GM18870 (cell line): Measurements from ENCODE around the gene CD9.

Experiments used
- ATAC-seq: cut with Tn5 transposase; IDR thresholded peaks from one replicate; pipeline ENCODE4 v1.9.1; 2021; ENCODE audit warnings: moderate library complexity; ENCODE audit not compliant: unreplicated experiment

CD9 gene

DNA sequence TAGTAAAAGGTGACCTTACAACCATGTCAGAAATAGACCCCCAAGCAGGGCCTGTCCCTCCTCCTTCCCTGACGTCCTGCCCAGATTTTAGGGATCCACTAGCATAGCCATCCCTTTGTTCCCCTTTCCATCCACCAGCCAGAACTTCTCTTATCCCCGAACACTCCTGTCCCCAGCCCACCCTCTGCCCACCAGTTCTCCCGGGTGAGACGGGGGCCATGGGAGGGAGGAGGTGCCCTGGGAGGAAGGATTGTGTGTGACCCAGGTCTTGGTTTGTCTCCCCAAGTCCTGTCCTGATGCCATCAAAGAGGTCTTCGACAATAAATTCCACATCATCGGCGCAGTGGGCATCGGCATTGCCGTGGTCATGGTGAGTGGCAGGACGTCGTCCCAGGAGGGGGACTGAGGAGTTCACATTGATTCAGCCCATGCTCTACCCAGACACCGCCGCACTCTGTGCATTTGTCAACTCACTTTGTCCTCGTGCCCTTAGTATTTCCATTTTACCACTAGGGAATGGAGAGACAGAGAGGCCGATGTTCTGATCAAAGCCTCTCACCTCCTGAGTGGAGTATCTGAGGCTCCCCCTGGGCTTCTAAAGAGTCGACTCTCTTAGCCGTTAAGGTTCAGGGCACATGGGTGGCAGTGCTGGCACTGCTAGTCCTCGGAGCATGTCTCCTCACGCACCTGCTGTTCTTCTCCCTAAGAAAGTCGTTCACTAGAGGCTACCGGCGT is 35.9 kb downstream of the CD9 start:
- ATAC-seq, result no peak

DNA sequence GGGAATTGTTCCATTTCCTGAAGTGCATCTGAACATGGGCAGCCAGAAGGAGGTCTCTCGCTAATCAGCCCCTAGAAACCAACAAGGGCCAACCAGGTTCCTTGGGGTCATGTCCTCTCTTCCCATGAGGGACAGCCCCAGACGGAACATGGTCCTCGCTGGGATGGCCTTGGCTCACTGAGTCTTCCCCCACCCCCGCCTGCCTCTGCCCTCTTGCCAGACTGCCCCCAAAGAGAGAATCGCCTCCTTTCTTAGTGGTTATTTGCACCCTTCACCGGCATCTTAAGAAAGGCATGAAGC is 36.4 kb downstream of the CD9 start:
- no peak for ATAC-seq

DNA sequence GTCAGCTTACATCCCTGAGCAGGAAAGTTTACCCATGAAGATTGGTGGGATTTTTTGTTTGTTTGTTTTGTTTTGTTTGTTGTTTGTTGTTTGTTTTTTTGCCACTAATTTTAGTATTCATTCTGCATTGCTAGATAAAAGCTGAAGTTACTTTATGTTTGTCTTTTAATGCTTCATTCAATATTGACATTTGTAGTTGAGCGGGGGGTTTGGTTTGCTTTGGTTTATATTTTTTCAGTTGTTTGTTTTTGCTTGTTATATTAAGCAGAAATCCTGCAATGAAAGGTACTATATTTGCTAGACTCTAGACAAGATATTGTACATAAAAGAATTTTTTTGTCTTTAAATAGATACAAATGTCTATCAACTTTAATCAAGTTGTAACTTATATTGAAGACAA is 37.6 kb downstream of the CD9 start:
- ATAC-seq, result no peak

DNA sequence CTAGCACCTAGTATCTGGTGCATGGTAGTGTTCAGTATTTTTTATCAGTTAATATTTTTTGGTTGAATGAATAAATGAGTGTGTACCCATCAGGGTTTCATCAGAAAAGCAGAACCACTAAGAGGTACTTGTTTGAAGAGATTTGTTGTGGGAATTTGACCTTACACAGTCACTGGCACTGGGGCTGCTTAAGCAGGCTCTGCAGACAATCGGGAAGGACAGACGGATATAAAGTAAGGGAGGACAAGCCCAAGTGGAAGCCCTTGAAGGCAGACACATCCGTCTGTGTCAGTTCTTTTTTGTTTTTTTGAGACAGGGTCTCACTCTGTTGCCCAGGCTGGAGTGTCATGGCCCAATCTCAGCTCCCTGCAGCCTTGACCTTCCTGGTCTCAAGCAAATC is 38.7 kb downstream of the CD9 start:
- ATAC-seq, result no peak

DNA sequence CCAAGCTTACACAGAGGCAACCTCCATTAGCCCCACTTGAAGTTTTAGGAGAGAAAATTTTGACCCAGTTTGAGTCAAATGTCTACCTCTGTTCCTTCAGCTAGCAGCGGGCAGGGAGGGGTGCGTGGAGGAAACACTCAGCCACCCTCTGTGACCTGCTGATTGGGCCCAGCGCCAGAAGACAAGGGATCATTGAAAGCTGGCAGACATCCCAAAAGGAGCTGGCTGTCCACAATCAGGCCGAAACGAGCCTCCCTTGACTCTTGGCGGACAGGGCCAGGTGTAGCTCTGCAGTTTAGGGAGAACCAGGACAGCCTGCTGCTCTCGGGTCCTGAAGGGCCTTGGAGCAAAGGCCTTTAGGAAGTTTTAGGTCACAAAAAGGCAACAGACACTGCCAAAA is 41.3 kb downstream of the CD9 start:
- ATAC-seq, result no peak

DNA sequence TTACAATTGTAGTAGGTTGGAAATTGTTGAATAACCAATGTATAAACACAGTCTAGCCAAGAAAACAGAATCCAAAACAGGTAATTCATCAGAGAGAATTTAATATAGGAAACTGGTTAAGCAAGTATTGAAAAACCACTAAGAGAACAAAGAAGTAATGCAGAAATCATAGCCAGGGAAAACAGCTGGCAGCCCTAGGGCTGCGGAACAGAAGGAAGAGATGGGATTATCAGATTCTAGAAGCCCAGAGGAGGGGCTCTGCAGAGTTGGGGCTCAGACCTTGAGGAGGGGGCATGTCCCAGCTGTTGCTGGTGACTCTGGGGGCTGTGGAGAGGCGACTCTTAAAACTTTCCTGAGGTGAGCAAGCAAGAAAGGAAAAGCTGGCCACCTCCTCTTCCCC is 49.4 kb downstream of the CD9 start:
- no peak for ATAC-seq

DNA sequence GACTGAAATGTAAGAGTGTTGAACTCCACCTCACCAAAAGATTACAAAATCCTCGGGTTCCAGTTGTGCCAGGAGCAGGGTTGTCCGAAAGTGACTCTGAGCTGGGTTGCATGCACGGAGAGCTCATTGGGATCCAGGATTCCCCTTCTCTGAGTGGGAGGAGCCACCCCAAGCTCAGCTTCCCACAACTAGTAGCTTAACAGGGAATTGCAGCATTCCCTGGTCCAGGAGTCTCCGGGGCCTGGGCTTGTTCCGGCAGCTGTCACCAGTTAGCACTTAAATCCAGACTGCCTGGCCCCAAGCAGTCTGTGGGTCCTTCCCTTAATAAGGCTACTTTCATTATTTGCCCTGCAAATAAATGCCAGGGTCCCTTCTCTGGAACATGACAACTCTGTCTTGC is 50.1 kb downstream of the CD9 start:
- no peak for ATAC-seq

DNA sequence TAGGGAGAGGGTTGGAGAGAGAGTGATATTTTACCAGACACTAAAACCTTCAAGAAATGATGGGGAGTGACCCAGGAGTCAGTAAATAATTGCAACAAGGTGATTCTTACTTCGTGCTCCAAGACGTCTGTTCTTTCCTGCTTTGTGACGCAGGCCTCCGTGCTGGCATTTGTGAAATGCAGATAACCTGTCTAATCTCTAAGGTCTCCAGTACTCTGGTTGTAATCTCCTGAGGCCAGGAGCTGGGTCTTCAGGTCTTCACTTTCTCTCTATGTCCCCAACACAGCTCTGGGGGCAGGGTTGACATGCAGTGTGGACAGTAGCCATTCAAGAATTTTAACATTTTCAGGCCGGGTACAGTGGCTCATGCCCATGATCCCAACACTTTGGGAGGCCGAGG is 53.1 kb downstream of the CD9 start:
- ATAC-seq, result no peak

DNA sequence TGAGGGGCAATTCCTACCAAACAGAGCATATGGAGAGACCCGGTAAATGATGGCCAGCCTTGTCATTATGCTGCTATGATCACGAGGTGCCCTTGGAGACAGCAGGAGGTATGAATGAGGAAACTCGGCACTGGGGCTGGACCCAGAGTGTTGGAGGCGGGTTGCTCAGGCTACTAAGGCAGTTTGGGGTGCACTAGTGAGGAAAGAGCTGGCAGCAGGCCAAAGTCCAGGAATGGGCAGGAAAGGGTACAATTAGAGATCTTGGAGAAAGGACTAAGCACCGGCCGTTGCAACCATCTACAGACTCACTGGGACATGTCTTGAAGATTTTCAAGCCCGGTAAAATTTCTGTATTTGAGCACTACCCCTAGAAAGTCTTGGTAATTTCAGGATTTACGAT is 54.3 kb downstream of the CD9 start:
- no peak for ATAC-seq

DNA sequence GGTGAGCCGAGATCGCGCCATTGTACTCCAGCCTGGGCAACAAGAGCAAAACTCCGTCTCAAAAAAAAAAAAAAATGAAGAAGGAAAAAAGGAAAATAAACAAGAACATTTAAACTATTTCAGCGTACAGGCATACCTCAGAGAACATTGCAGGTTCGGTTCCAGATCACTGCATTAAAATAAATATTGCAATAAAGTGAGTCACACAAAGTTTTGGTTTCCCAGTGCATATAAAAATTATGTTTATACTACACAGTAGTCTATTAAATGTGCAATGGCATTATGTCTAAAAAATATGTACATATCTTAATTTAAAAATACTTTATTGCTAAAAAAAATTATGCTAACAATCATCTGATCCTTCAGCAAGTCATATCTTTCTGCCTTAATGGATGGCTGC is 56.8 kb downstream of the CD9 start:
- no peak for ATAC-seq

DNA sequence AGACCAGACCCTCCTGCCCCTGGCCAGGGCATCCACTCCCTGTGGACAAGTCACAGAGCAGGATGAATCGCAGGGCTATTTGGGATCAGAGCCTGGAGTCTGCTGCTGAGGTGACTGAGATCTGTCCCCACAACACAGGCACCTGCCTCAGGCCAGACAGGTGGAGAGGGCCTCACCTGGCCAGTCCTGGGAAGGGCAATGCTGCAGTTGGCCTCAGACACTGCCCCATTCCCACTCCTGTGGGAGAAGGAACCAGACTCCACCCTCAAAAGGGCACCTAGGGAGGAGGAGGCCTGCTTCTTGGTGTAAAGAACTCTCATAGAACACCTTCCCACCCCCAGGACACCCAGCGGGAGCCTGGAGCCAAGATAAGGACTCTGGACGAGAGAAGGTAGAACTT is 62.0 kb downstream of the CD9 start:
- no peak for ATAC-seq

DNA sequence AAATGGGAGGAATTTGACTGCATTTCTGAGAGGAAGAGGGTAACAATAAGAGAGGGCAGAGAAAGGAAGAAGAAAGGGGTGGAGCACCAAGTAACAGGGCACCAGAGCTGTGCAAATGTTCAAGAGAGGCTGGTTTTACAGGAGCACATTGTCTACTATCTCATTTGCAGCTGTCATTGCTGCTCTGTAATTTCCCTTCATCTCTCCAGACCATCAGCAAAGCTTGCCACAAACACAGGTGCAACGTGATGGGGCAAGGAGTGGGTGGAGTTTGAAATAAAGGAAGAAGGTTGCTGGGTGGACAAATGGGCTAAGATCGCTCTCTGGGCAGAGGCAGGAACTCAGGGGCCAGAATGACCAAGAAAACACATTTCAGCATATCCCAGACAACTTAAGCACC is 62.4 kb downstream of the CD9 start:
- no peak for ATAC-seq

DNA sequence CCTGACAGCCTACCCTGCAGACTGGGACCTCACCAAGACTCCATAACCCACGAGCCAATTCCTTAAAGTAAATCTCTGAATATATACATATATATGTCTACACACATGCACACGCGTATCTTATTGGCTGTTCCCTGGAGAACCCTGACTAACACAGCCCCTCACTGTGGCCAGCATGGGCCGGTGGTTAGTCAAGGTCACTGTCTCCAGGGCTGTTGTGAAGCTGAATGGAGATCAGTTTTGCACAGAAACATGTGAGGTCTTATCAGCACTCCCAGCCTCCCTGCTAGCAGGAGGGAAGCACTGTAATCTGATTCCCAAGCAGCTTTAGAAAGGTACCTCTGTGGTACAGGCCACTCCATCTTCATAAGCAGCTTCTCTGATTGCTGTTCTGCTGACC is 63.7 kb downstream of the CD9 start:
- no peak for ATAC-seq

DNA sequence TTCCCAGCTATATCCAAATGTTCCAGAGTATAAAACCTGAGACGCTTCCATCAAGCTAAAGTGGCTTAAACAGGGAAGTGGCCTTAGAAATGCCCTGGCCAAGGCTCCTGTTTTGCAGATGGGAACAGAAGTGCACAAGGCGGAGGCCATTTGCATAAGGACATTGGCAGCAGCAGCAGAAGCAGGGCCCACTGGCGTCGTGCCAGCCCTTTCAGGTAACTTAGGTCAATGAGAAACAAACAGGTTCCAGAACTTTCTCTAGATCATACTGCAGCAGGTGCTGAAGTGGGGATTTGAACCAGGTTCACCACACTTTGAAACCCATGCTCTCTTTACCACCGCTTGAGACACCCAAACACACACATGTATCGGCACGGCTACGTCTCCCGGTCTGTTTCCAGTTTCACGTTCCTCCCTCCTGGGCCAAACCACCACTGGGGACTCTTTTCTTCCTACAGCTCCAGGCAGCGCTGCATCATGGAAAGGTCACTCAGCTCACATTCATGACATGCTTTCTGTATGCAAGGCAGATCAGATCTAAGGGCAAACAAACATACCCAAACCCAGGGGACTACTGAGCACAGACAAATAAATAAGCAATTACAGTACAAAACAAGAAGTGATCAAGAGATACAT is 64.3 kb downstream of the CD9 start:
- no peak for ATAC-seq

DNA sequence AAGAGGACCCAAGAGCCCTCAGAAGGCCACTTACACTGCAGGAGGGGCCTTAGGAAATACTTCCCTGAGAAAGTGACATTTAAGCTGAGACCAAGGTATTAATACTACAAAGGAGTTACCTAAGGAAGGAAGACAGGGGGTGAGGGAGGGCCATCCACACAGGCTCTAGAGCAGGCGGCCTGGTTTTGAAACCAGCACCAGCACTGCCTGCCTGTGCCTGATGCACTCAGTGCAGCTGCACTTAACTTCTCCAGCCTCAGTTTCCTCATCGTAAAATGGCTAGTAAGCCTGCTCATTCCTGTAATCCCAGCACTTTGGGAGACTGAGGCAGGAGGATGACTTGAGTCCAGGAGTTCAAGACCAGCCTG is 64.8 kb downstream of the CD9 start:
- no peak for ATAC-seq

DNA sequence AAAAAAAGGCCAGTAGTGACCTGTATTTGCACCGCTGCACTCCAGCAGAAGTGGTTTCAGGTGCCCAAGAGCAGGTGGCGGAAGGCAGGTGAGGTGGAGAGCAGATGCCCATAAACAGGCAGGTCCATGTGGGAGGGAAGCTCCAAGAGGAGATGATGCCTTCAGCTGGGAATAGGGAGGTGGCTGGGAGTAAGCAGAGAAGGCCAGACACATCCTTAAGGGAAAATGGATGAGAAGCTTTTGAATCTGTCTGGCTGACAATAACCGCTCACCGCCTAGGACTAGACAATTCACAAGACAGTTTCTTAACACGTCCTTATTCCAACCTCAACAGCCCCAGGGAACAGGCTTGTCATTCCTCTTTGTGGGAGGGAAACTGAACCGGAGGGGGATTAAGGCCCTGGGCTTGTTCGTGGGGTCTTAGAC is 66.4 kb downstream of the CD9 start:
- no peak for ATAC-seq

DNA sequence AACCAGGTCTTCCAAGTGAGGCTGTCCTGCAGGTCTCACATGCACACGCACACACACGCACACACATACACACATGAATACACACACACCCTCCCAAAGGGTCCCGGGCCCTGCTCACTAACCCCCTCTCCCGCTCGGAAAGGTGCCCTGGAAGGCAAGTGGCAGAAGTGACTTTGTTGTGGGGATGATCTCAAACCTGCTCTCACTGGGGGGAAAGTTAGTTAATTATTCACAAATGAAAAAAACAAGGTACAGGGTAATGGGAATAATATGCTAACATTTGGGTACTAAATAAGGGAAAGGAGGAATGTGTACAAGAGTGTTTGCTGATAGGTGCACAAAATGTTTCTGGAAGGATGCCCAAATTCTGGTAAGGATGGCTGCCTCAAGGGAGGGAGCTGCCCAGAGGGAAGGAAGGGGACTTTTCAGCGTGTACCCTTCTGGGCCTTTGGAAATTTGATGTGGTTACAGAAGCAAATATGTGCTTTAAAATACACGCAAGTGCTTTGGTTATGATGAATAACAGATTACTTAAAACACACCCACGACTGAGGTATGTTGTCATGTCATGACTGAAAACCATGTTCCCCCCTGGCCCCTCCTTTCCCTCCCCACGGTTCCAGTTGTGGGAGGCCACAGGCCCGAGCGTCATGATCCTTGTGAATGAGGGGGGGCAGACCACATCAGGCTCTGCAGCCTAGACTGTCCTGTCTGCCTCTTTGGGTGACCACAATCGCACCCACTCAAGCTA is 66.9 kb downstream of the CD9 start:
- ATAC-seq, result no peak

DNA sequence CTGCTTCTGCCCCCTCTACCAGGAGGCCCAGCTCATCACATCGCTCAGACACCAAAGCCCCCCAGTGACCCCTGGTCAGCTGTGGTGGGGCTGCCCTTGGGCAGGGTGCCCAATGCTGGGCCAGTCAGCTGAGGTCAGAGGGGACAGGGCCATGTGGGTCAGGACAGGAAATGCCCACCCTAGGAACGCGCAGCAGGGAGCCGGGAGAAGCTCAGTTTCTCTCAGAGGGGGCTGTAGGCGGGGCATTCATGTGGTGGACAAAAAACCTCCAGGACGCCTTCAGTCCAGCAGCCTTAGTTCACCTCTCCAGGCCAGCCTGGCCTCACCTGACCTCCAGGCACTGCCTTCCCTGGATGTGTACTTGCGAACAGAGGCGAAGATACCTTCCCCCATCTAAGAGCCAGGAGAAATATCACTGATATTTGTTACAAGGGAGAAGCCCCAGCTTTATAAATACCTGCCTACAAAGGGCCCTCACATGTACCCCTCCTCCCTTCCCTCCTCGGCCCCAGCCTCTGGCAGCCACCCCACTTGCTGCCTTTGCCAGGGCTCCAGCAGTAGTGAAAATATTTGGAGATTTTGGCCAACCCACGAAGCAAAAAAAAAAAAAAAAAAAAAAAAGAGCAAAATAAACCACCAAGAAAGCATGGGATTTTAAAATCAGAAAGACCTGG is 68.4 kb downstream of the CD9 start:
- ATAC-seq, result no peak

DNA sequence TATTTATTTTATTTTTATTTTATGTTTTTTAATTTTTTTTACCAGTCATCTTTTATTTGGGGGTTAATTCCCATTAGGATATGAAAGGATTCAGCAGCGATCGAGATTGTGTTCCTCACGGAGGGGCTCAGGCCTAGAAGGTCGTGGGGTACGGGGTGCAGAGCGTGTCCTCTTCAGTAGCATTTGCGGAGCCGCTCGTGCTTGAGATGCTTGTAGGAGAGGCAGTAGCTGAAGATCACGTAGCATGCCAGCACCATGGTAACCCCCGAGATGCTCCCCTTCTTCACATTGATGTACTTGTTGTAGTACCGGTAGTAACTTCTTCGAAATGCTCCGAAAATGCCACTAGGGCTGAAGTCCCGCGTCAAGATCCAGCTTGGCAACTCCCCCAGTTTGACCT is 69.8 kb downstream of the CD9 start:
- ATAC-seq, result no peak

DNA sequence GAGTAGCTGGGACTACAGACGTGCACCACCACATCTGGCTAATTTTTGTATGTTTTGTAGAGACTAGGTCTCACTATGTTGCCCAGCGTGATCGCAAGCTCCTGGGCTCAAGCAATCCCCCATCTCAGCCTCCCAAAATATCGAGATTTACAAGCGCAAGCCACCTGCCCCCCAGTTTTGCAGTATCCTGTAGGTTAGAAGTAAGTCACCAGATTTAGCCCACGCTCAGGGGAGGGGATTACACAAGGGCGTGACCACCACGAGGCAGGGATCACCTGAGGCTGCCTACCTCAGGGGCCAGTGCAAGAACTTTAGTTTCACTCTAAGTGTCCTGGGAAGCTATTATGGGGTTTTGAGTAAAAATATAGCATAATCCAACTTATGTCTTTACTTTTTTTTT is 71.1 kb downstream of the CD9 start:
- ATAC-seq, result no peak

DNA sequence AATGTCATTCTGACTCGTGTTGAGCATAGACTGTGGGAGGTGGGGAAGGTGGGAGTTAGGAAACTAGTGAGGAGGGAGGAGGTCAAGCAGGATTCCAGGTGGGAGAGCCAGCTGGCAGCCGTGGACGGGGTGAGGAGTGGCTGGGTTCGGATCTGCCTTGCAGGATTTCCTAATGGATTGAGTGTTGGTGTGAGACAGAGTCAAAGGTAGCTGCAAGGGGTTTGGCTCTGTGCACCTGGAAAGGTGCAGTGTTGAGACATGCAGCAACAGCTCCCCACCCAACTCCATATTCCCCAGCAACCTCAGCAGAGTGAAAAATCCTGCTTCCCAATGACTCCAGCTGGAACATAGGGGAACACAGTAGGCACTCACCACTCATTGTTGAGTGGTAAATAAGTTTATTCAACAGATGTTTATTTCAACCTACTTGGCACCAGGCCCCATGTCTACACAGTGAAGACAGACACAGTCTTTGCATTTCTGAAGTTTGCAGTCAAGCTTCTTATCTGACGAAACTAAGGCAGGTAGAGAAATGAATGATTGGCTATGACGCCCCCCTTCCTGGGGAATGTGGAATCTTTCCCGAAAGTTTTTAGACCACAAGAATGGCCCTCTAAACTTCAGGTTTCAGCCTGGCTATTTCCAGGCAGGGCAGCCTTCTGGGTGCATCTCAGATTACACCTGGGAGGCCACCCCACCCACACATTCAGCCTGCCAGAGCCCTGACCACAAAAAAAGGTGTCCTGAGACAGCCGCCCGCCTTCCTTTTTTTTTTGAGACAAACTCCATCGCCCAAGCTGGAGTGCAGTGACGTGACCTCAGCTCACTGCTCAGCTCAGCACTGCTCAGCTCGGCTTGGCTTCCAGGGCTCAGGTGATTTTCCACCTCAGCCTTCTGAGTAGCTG is 72.4 kb downstream of the CD9 start:
- ATAC-seq, result no peak
